ENCODE results near the gene B9D1. TPM values are rescaled to one million over a fixed set of nuclear protein-coding genes. Genes with fewer than 3 reads are reported as not detected.
A peak's percentile ranks its signal among the peaks of the same experiment; 100 is the strongest.

B9D1 gene
- polyA plus RNA-seq, 1 of the 3 experiments (the other 2 are of a cell fraction), result 81.6 TPM

DNA sequence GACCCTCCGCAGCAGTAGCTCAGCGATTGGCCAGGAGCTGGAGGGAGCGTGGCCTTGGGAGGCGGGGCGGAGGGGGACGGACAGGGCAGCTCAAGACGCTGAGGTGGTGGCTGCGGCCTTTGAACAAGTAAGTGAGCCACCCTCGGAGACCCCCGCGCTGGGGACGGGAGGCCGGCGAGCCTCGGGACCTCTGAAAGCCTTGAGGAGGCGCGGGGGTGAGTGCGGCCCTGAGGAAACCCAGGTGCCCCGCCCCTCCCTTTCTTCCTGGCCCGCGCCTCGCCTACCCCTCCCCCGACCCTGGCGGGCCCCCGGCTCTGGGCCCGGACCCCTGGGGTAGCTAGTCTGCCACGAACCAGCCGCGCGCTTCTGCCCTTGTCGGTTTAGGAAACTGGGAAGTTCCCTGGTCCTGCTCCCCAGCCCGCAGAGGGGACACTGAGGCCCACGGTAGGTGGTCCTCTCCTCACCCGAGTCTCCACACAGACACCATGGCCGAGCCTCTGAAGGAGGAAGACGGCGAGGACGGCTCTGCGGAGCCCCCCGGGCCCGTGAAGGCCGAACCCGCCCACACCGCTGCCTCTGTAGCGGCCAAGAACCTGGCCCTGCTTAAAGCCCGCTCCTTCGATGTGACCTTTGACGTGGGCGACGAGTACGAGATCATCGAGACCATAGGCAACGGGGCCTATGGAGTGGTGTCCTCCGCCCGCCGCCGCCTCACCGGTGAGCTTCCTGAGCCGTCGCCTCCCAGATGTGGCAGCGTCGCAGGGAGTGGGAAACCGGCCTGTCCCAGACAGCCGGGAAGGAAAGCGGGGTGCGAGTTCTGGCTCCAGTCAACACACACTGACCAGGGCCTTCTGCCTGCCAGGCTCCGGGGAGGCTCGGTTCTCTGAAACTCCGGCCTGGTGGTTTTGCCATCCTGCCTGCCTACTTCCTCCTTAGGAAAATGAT, 16.2 kb upstream of the B9D1 start, which contains the start of gene MAPK7:
Gene MAPK7, plus strand, starts transcription at position 83 of the 945 bp plus-strand sequence. Its CDS starts 403 bp downstream, at position 486.
- peaks cover 60% of the 10 kb centered on the region for H3K79me2 ChIP-seq (ENCODE audit: insufficient read depth)
- DNase-seq, result no peak
- no peaks in the 10 kb centered on the region for H4K20me1 ChIP-seq (ENCODE audit: insufficient read depth)
- TF ChIP-seq MXI1 (IDR thresholded peaks at IDR 0.05; ENCODE audit: low read depth, low read length) (no peak), FOXJ3 (CRISPR knock-in tag; IDR thresholded peaks at IDR 0.05) (no peak), NRF1 (IDR thresholded peaks at IDR 0.05; ENCODE audit: low read depth, low read length) (no peak), YY1 (IDR thresholded peaks at IDR 0.05; ENCODE audit: low read depth) (no peak), SIN3A (IDR thresholded peaks at IDR 0.05; ENCODE audit: borderline replicate concordance, low read depth, low read length) (no peak), TAF1 (IDR thresholded peaks at IDR 0.05; ENCODE audit: borderline replicate concordance, low read depth, low read length) (no peak; the same call in 1 of the 2 replicates), EP300 (IDR thresholded peaks at IDR 0.05; ENCODE audit: borderline replicate concordance in 1 of 2, low read depth in 1 of 2, low read length in 1 of 2) (no peak), TEAD4 (IDR thresholded peaks at IDR 0.05; ENCODE audit: borderline replicate concordance, insufficient read depth) (0 out of 2 replicates have a peak, but pooled peaks have one; percentile 14), RAD21 (IDR thresholded peaks at IDR 0.05; ENCODE audit: low read length) (no peak), FOSL2 (IDR thresholded peaks at IDR 0.05; ENCODE audit: borderline replicate concordance, low read depth) (no peak), CHD2 (IDR thresholded peaks at IDR 0.05; ENCODE audit: low read length, partially characterized antibody) (peak; percentile 16), MEF2A (IDR thresholded peaks at IDR 0.05; ENCODE audit: borderline replicate concordance, low read depth) (no peak)
- TF ChIP-seq, protein P1, sequence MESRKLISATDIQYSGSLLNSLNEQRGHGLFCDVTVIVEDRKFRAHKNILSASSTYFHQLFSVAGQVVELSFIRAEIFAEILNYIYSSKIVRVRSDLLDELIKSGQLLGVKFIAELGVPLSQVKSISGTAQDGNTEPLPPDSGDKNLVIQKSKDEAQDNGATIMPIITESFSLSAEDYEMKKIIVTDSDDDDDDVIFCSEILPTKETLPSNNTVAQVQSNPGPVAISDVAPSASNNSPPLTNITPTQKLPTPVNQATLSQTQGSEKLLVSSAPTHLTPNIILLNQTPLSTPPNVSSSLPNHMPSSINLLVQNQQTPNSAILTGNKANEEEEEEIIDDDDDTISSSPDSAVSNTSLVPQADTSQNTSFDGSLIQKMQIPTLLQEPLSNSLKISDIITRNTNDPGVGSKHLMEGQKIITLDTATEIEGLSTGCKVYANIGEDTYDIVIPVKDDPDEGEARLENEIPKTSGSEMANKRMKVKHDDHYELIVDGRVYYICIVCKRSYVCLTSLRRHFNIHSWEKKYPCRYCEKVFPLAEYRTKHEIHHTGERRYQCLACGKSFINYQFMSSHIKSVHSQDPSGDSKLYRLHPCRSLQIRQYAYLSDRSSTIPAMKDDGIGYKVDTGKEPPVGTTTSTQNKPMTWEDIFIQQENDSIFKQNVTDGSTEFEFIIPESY (IDR thresholded peaks at IDR 0.05; ENCODE audit: borderline replicate concordance, low read depth), result no peak
- TF ChIP-seq, protein P2, sequence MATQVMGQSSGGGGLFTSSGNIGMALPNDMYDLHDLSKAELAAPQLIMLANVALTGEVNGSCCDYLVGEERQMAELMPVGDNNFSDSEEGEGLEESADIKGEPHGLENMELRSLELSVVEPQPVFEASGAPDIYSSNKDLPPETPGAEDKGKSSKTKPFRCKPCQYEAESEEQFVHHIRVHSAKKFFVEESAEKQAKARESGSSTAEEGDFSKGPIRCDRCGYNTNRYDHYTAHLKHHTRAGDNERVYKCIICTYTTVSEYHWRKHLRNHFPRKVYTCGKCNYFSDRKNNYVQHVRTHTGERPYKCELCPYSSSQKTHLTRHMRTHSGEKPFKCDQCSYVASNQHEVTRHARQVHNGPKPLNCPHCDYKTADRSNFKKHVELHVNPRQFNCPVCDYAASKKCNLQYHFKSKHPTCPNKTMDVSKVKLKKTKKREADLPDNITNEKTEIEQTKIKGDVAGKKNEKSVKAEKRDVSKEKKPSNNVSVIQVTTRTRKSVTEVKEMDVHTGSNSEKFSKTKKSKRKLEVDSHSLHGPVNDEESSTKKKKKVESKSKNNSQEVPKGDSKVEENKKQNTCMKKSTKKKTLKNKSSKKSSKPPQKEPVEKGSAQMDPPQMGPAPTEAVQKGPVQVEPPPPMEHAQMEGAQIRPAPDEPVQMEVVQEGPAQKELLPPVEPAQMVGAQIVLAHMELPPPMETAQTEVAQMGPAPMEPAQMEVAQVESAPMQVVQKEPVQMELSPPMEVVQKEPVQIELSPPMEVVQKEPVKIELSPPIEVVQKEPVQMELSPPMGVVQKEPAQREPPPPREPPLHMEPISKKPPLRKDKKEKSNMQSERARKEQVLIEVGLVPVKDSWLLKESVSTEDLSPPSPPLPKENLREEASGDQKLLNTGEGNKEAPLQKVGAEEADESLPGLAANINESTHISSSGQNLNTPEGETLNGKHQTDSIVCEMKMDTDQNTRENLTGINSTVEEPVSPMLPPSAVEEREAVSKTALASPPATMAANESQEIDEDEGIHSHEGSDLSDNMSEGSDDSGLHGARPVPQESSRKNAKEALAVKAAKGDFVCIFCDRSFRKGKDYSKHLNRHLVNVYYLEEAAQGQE (IDR thresholded peaks at IDR 0.05; ENCODE audit: low read depth, low read length), result no peak
- TF ChIP-seq, protein P3, sequence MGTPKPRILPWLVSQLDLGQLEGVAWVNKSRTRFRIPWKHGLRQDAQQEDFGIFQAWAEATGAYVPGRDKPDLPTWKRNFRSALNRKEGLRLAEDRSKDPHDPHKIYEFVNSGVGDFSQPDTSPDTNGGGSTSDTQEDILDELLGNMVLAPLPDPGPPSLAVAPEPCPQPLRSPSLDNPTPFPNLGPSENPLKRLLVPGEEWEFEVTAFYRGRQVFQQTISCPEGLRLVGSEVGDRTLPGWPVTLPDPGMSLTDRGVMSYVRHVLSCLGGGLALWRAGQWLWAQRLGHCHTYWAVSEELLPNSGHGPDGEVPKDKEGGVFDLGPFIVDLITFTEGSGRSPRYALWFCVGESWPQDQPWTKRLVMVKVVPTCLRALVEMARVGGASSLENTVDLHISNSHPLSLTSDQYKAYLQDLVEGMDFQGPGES (IDR thresholded peaks at IDR 0.05; ENCODE audit: low read depth, low read length), result 0 out of 2 replicates have a peak, but pooled peaks have one; percentile 15
- TF ChIP-seq, protein P4, sequence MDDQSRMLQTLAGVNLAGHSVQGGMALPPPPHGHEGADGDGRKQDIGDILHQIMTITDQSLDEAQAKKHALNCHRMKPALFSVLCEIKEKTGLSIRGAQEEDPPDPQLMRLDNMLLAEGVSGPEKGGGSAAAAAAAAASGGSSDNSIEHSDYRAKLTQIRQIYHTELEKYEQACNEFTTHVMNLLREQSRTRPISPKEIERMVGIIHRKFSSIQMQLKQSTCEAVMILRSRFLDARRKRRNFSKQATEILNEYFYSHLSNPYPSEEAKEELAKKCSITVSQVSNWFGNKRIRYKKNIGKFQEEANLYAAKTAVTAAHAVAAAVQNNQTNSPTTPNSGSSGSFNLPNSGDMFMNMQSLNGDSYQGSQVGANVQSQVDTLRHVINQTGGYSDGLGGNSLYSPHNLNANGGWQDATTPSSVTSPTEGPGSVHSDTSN (IDR thresholded peaks at IDR 0.05), result peak; percentile 53
- TF ChIP-seq, protein P5, sequence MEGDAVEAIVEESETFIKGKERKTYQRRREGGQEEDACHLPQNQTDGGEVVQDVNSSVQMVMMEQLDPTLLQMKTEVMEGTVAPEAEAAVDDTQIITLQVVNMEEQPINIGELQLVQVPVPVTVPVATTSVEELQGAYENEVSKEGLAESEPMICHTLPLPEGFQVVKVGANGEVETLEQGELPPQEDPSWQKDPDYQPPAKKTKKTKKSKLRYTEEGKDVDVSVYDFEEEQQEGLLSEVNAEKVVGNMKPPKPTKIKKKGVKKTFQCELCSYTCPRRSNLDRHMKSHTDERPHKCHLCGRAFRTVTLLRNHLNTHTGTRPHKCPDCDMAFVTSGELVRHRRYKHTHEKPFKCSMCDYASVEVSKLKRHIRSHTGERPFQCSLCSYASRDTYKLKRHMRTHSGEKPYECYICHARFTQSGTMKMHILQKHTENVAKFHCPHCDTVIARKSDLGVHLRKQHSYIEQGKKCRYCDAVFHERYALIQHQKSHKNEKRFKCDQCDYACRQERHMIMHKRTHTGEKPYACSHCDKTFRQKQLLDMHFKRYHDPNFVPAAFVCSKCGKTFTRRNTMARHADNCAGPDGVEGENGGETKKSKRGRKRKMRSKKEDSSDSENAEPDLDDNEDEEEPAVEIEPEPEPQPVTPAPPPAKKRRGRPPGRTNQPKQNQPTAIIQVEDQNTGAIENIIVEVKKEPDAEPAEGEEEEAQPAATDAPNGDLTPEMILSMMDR (IDR thresholded peaks at IDR 0.05), result no peak
- TF ChIP-seq, protein P6, sequence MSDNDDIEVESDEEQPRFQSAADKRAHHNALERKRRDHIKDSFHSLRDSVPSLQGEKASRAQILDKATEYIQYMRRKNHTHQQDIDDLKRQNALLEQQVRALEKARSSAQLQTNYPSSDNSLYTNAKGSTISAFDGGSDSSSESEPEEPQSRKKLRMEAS (IDR thresholded peaks at IDR 0.05; ENCODE audit: low read depth), result 0 out of 2 replicates have a peak, but pooled peaks have one; percentile 6
- H3K4me2 ChIP-seq, result peak within 1 kb of the TSS; percentile 96
- H3K9ac ChIP-seq, result peak within 1 kb of the TSS; percentile 88
- WGBS (ENCODE audit: low lambda C conversion rate), result 18% methylated on average over 2 of the region's 69 CpGs
- peaks cover 3 to 34% of the 10 kb centered on the region in 2 experiments; a peak in 3 of 4 replicates for H3K4me1 ChIP-seq (ENCODE audit: control insufficient read depth in 1 of 2, insufficient read depth in 2 of 2, low read depth in 1 of 2, low read length in 1 of 2)
- ChIA-PET CTCF (interaction anchor here (0.6 to 3.1 kb wide), 8 partner anchors 10 to 69 kb away, joined by 3 to 35 read pairs (median 6); partner anchors contain the start of gene B9D1), POLR2A (interaction anchor here (0.9 to 2.2 kb wide), 9 partner anchors 8 to 69 kb away, joined by 3 to 29 read pairs (median 5); partner anchors contain the start of genes B9D1, MFAP4 and RNF112)
- H3K4me3 ChIP-seq (ENCODE audit: low read depth in 2 of 2, low read length in 1 of 2), result peak within 1 kb of the TSS; percentile 87 to 88
- no peaks in the 10 kb centered on the region for H3K9me3 ChIP-seq
- H2AFZ ChIP-seq (ENCODE audit: low read depth), result peak within 1 kb of the TSS; percentile 75
- peak within 1 kb of the TSS; percentile 94 to 95 for H3K27ac ChIP-seq (ENCODE audit: low read depth in 2 of 2, low read length in 1 of 2)
- H3F3A ChIP-seq (replicated peaks; ENCODE audit: insufficient read depth), result peaks cover 31% of the 10 kb centered on the region
- no peaks in the 10 kb centered on the region for H3K9me2 ChIP-seq
- peaks cover 20 to 40% of the 10 kb centered on the region in 2 experiments for H3K36me3 ChIP-seq (replicated peaks in 1 of 2; ENCODE audit: control insufficient read depth in 1 of 2, insufficient read depth in 2 of 2, low read length in 1 of 2)
- no peaks in the 10 kb centered on the region for H3K27me3 ChIP-seq (ENCODE audit: insufficient read depth)

Measured in SK-N-SH (cell line).